ENCODE results near the gene AKNA.

DNA sequence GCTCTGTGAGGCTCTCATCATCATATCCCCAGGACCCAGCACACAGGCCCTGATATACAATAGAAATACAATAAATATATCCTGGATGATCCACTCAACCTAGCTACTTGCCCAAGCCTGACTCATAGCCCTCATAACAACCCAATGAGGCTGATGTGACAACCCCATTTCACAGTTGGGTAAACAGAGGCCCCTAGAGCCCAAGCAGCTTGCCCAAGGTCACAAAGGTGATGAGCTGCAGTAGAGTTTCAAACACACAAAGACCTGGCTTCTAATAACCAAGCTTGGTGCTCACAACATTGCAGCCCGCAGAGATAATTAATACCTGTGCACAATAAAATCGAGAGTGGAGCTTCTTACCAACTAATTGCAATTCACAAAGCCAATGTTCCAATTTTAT, 3.2 kb upstream of the AKNA start:
- TF ChIP-seq, protein P1, sequence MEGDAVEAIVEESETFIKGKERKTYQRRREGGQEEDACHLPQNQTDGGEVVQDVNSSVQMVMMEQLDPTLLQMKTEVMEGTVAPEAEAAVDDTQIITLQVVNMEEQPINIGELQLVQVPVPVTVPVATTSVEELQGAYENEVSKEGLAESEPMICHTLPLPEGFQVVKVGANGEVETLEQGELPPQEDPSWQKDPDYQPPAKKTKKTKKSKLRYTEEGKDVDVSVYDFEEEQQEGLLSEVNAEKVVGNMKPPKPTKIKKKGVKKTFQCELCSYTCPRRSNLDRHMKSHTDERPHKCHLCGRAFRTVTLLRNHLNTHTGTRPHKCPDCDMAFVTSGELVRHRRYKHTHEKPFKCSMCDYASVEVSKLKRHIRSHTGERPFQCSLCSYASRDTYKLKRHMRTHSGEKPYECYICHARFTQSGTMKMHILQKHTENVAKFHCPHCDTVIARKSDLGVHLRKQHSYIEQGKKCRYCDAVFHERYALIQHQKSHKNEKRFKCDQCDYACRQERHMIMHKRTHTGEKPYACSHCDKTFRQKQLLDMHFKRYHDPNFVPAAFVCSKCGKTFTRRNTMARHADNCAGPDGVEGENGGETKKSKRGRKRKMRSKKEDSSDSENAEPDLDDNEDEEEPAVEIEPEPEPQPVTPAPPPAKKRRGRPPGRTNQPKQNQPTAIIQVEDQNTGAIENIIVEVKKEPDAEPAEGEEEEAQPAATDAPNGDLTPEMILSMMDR (IDR thresholded peaks at IDR 0.05; ENCODE audit: insufficient read depth, low read depth, low read length): no peak
- TF ChIP-seq EZH2 (IDR thresholded peaks at IDR 0.05; ENCODE audit: insufficient read depth, low read length): no peak
